GM21367 (cell line): Measurements from ENCODE around the gene EPC2.

Source experiments
- ATAC-seq: cut with Tn5 transposase; IDR thresholded peaks from one replicate; pipeline ENCODE4 v1.9.1; 2021; ENCODE audit not compliant: unreplicated experiment

The EPC2 gene

GRCh38 chr2:148643998-148644882, at the start of gene EPC2:
Gene EPC2, plus strand, starts transcription at chr2:148644751. Its CDS starts 267 bp downstream, at chr2:148645018.
- ATAC-seq, result peak; percentile 52

- ATAC-seq, result no peak
These were observed 48.5 kb upstream of the EPC2 start for GRCh38 chr2:148596018-148596417.

GRCh38 chr2:148599109-148599991, 45.2 kb upstream of the EPC2 start:
- ATAC-seq, result no peak

GRCh38 chr2:148602885-148603561, 41.5 kb upstream of the EPC2 start:
- no peak for ATAC-seq

GRCh38 chr2:148603562-148603920, 41.0 kb upstream of the EPC2 start:
- ATAC-seq, result peak; percentile 99

- ATAC-seq, result no peak
These were observed 39.6 kb upstream of the EPC2 start for GRCh38 chr2:148604927-148605326.

- no peak for ATAC-seq
These were observed 37.0 kb upstream of the EPC2 start for GRCh38 chr2:148607566-148607965.

- ATAC-seq, result no peak
These were observed 31.1 kb upstream of the EPC2 start for GRCh38 chr2:148613231-148614013.

- peak; percentile 22 for ATAC-seq
These were observed 30.6 kb upstream of the EPC2 start for GRCh38 chr2:148614014-148614321.

- ATAC-seq, result peak; percentile 95
These were observed 30.1 kb upstream of the EPC2 start for GRCh38 chr2:148614322-148615049.

GRCh38 chr2:148615381-148615841, 29.1 kb upstream of the EPC2 start:
- ATAC-seq, result no peak

- no peak for ATAC-seq
These were observed 27.9 kb upstream of the EPC2 start for GRCh38 chr2:148616662-148617061.

GRCh38 chr2:148617219-148617618, 27.3 kb upstream of the EPC2 start:
- ATAC-seq, result no peak

- ATAC-seq, result no peak
These were observed 24.9 kb upstream of the EPC2 start for GRCh38 chr2:148619560-148620195.

- ATAC-seq, result no peak
These were observed 22.2 kb upstream of the EPC2 start for GRCh38 chr2:148622366-148622765.

GRCh38 chr2:148623086-148623485, 21.5 kb upstream of the EPC2 start:
- ATAC-seq, result no peak

- no peak for ATAC-seq
These were observed 17.3 kb upstream of the EPC2 start for GRCh38 chr2:148627224-148627623.

GRCh38 chr2:148634749-148635148, 9.8 kb upstream of the EPC2 start:
- ATAC-seq, result no peak

- ATAC-seq, result no peak
These were observed 6.0 kb upstream of the EPC2 start for GRCh38 chr2:148638543-148638942.
